ENCODE results near the gene UBQLN4. TPM values are rescaled to one million over a fixed set of nuclear protein-coding genes. Genes with fewer than 3 reads are reported as not detected.

UBQLN4 gene
- total RNA-seq, 1 experiment from 2014 or later = 58.4 TPM

- DNase-seq = peak in 1 of 2 experiments; percentile 12
- Histone ChIP-seq H3F3A (ENCODE audit: insufficient read depth, low read depth) (peaks cover 39% of the 10 kb centered on the region), H3K9me2 (ENCODE audit: insufficient read depth) (no peaks in the 10 kb centered on the region), H3K4me2 (peak overlapping the region; percentile 74), H4K20me1 (ENCODE audit: insufficient read depth) (no peaks in the 10 kb centered on the region), H3K27ac (peak overlapping the region; percentile 81), H3K27me3 (ENCODE audit: insufficient read depth, low read depth) (no peaks in the 10 kb centered on the region), H3K36me3 (ENCODE audit: low read depth) (no peaks in the 10 kb centered on the region), H3K79me2 (ENCODE audit: low read depth) (no peaks in the 10 kb centered on the region; the same call in 1 of the 2 replicates), H2AFZ (peak overlapping the region; percentile 20; the same call in 1 of the 2 replicates), H3K4me1 (replicated peaks; ENCODE audit: insufficient read depth) (peaks cover 57% of the 10 kb centered on the region), H3K9me3 (ENCODE audit: insufficient read depth, low read depth) (no peaks in the 10 kb centered on the region), H3K4me3 (peak overlapping the region; percentile 25; the same call in 1 of the 2 replicates)
- intact Hi-C loops (cut with micrococcal nuclease; ENCODE audit: unreplicated experiment) = loop anchor here (5.0 kb wide), 3 partner anchors 61 to 226 kb away; partner anchors contain the start of genes KHDC4 and RAB25
- no TSS peak for BruUV-seq (replicated peaks)
- TF ChIP-seq EZH2 (IDR thresholded peaks at IDR 0.05; ENCODE audit: low read depth) (no peak), CTCF (conservative IDR thresholded peaks at IDR 0.05) (no peak)
- POLR2A ChIA-PET (ENCODE audit: unreplicated experiment) = interaction anchor here (0.6 kb wide), 1 partner anchor 256 kb away, joined by 4 read pairs; no protein-coding TSS in a partner anchor
- CTCF ChIA-PET = interaction anchor here (0.5 to 0.6 kb wide), 2 partner anchors 63 to 128 kb away, joined by 4 read pairs; no protein-coding TSS in a partner anchor
Measured at GRCh38 chr1:156001662-156002171, 51.9 kb downstream of the UBQLN4 start.

- BruUV-seq (replicated peaks) = no TSS peak
- no peaks in the 10 kb centered on the region for H3K36me3 ChIP-seq (ENCODE audit: low read depth)
- POLR2A ChIA-PET (ENCODE audit: unreplicated experiment) = interaction anchor here (0.6 kb wide), 1 partner anchor 256 kb away, joined by 4 read pairs; no protein-coding TSS in a partner anchor
- peaks cover 51% of the 10 kb centered on the region for H3K4me1 ChIP-seq (replicated peaks; ENCODE audit: insufficient read depth)
- H3K4me3 ChIP-seq = no peak overlapping the region; the same call in 1 of the 2 replicates
- H4K20me1 ChIP-seq (ENCODE audit: insufficient read depth) = no peaks in the 10 kb centered on the region
- H3K79me2 ChIP-seq (ENCODE audit: low read depth) = no peaks in the 10 kb centered on the region; the same call in 1 of the 2 replicates
- no peak for DNase-seq
- CTCF ChIA-PET = interaction anchor here (0.5 kb wide), 1 partner anchor 62 kb away, joined by 4 read pairs; no protein-coding TSS in a partner anchor
- peak overlapping the region; percentile 20; the same call in 1 of the 2 replicates for H2AFZ ChIP-seq
- TF ChIP-seq EZH2 (IDR thresholded peaks at IDR 0.05; ENCODE audit: low read depth) (no peak), CTCF (conservative IDR thresholded peaks at IDR 0.05) (no peak)
- H3K27me3 ChIP-seq (ENCODE audit: insufficient read depth, low read depth) = no peaks in the 10 kb centered on the region
- intact Hi-C loops (cut with micrococcal nuclease; ENCODE audit: unreplicated experiment) = loop anchor here (5.0 kb wide), 3 partner anchors 61 to 226 kb away; partner anchors contain the start of genes KHDC4 and RAB25
- H3K9me2 ChIP-seq (ENCODE audit: insufficient read depth) = no peaks in the 10 kb centered on the region
- peak overlapping the region; percentile 81 for H3K27ac ChIP-seq
- no peaks in the 10 kb centered on the region for H3K9me3 ChIP-seq (ENCODE audit: insufficient read depth, low read depth)
- peak overlapping the region; percentile 74 for H3K4me2 ChIP-seq
- H3F3A ChIP-seq (ENCODE audit: insufficient read depth, low read depth) = peaks cover 35% of the 10 kb centered on the region
Measured at GRCh38 chr1:156001021-156001661, 52.5 kb downstream of the UBQLN4 start.

GRCh38 chr1:155999964-156000363, 53.6 kb downstream of the UBQLN4 start:
- H3K4me3 ChIP-seq = no peak overlapping the region
- no peak overlapping the region for H3K4me2 ChIP-seq
- H4K20me1 ChIP-seq (ENCODE audit: insufficient read depth) = no peaks in the 10 kb centered on the region
- no TSS peak for BruUV-seq (replicated peaks)
- peaks cover 23% of the 10 kb centered on the region for H3F3A ChIP-seq (ENCODE audit: insufficient read depth, low read depth)
- no peak overlapping the region for H3K27ac ChIP-seq
- H3K9me2 ChIP-seq (ENCODE audit: insufficient read depth) = no peaks in the 10 kb centered on the region
- no peak overlapping the region for H2AFZ ChIP-seq
- no peaks in the 10 kb centered on the region; the same call in 1 of the 2 replicates for H3K79me2 ChIP-seq (ENCODE audit: low read depth)
- peaks cover 41% of the 10 kb centered on the region for H3K4me1 ChIP-seq (replicated peaks; ENCODE audit: insufficient read depth)
- ChIA-PET CTCF (no interaction called here), POLR2A (ENCODE audit: unreplicated experiment) (interaction anchor here (0.6 kb wide), 1 partner anchor 220 kb away, joined by 7 read pairs; no protein-coding TSS in a partner anchor)
- H3K27me3 ChIP-seq (ENCODE audit: insufficient read depth, low read depth) = no peaks in the 10 kb centered on the region
- no peak for TF ChIP-seq EZH2 (IDR thresholded peaks at IDR 0.05; ENCODE audit: low read depth)
- TF ChIP-seq CTCF (conservative IDR thresholded peaks at IDR 0.05) = no peak
- H3K9me3 ChIP-seq (ENCODE audit: insufficient read depth, low read depth) = no peaks in the 10 kb centered on the region
- no peak for DNase-seq
- H3K36me3 ChIP-seq (ENCODE audit: low read depth) = no peaks in the 10 kb centered on the region
- intact Hi-C loops (cut with micrococcal nuclease; ENCODE audit: unreplicated experiment) = loop anchor here (5.0 kb wide), 3 partner anchors 62 to 227 kb away; partner anchors contain the start of genes KHDC4 and RAB25
